GM23338 (cell line): ENCODE measurements around the gene PCDHGB1. TPM values are rescaled to one million over a fixed set of nuclear protein-coding genes. Genes with fewer than 3 reads are reported as not detected.

Experiments used
- ATAC-seq: fragments of 200-7000 bp; cut with Tn5 transposase; 3 replicates; pipeline ENCODE4 v1.9.1; 2020
- DNase-seq: peaks from one replicate; pipeline ENCODE4 v3.0.0-alpha.2; 2015; ENCODE audit warnings: low spot score
- H2AFZ ChIP-seq: fragments of 200-600 bp; sonication (generic); 2 replicates; pipeline ENCODE4 v1.8.0; 2016; ENCODE audit warnings: antibody characterized with exemption, mild to moderate bottlenecking, moderate library complexity
- H3F3A ChIP-seq: fragments of 200-600 bp; sonication (generic); replicated peaks from 2 replicates; pipeline ENCODE4 v1.8.0; 2017; ENCODE audit warnings: antibody characterized with exemption, mixed run types, low read depth
- H3K27ac ChIP-seq: fragments of 200-600 bp; sonication (generic); 2 replicates; pipeline ENCODE4 v1.6.1; 2016; ENCODE audit warnings: low read depth
- H3K27me3 ChIP-seq: fragments of 200-600 bp; sonication (generic); 2 replicates; pipeline ENCODE4 v1.8.0; 2016; ENCODE audit warnings: mild to moderate bottlenecking, mixed run types, moderate library complexity; ENCODE audit not compliant: insufficient read depth
- H3K36me3 ChIP-seq: fragments of 200-600 bp; sonication (generic); 2 replicates; pipeline ENCODE4 v1.8.0; 2016; ENCODE audit warnings: mild to moderate bottlenecking; ENCODE audit not compliant: insufficient read depth
- H3K4me1 ChIP-seq: fragments of 200-600 bp; sonication (generic); 2 replicates; pipeline ENCODE4 v1.8.0; 2016; ENCODE audit warnings: mild to moderate bottlenecking, moderate library complexity; ENCODE audit not compliant: insufficient read depth
- H3K4me2 ChIP-seq: fragments of 200-600 bp; sonication (generic); 2 replicates; pipeline ENCODE4 v1.7.1; 2017; ENCODE audit warnings: mixed run types
- H3K4me3 ChIP-seq: fragments of 200-600 bp; sonication (generic); 2 replicates; pipeline ENCODE4 v1.6.1; 2016; ENCODE audit warnings: mixed run types
- H3K79me2 ChIP-seq: fragments of 200-600 bp; sonication (generic); replicated peaks from 2 replicates; pipeline ENCODE4 v1.8.0; 2017; ENCODE audit warnings: mild to moderate bottlenecking; ENCODE audit not compliant: insufficient read depth
- H3K9me2 ChIP-seq: fragments of 200-600 bp; sonication (generic); 2 replicates; pipeline ENCODE4 v1.8.0; 2017; ENCODE audit not compliant: insufficient read depth
- H4K20me1 ChIP-seq: fragments of 200-600 bp; sonication (generic); replicated peaks from 2 replicates; pipeline ENCODE4 v1.8.0; 2017; ENCODE audit warnings: mild to moderate bottlenecking; ENCODE audit not compliant: insufficient read depth
- H3K27ac Mint-ChIP-seq: 2 replicates; pipeline ENCODE4 v1.8.0; 2020; ENCODE audit warnings: inconsistent platforms, mild to moderate bottlenecking, moderate library complexity, mixed read lengths
- H3K27me3 Mint-ChIP-seq: 3 replicates; pipeline ENCODE4 v1.8.0; 2022; ENCODE audit warnings: low read depth, mild to moderate bottlenecking, moderate library complexity, mixed read lengths, inconsistent platforms; ENCODE audit not compliant: insufficient read depth, poor library complexity
- H3K36me3 Mint-ChIP-seq: 3 replicates; pipeline ENCODE4 v1.8.0; 2021; ENCODE audit warnings: low read depth, mild to moderate bottlenecking, inconsistent platforms, moderate library complexity, mixed read lengths
- H3K4me1 Mint-ChIP-seq: 3 replicates; pipeline ENCODE4 v1.8.0; 2020; ENCODE audit warnings: mild to moderate bottlenecking, inconsistent platforms, mixed read lengths
- H3K4me3 Mint-ChIP-seq: 3 replicates; pipeline ENCODE4 v1.8.0; 2021; ENCODE audit warnings: moderate library complexity, mild to moderate bottlenecking, inconsistent platforms, mixed read lengths
- H3K9me3 Mint-ChIP-seq: 3 replicates; pipeline ENCODE4 v1.8.0; 2020; ENCODE audit warnings: moderate library complexity, mild to moderate bottlenecking, inconsistent platforms, mixed read lengths
- ETS1 ChIP-seq: IDR thresholded peaks from 2 replicates; pipeline ENCODE4 v1.6.1; 2016; ENCODE audit warnings: antibody characterized with exemption
- NANOG ChIP-seq: IDR thresholded peaks from 2 replicates; pipeline ENCODE4 v1.6.1; 2016; ENCODE audit warnings: antibody characterized with exemption, borderline replicate concordance
- POLR2AphosphoS5 ChIP-seq: IDR thresholded peaks from 2 replicates; pipeline ENCODE4 v1.6.1; 2016; ENCODE audit warnings: antibody characterized with exemption, low read depth
- ZNF114 ChIP-seq: fragments of 250-450 bp; sonication (Bioruptor Pico); IDR thresholded peaks from 2 replicates; pipeline ENCODE4 v1.5.0; 2020; ENCODE audit warnings: mild to moderate bottlenecking, moderate library complexity
- polyA plus RNA-seq: library from polyadenylated mRNA; unstranded; fragments of >200 nt; fragmentation: Nextera tagmentation; extraction: Ambion mirVana; gene quantifications from 2 replicates; pipeline ENCODE4 v1.2.1, GENCODE V29; 2016
- total RNA-seq: library from RNA; depleted of rRNA; stranded (reverse); fragments of >200 nt; shearing (Covaris generic); gene quantifications from 2 replicates; pipeline ENCODE4 v1.2.3, GENCODE V29; 2014
- TF ChIP-seq, protein P1 (sequence below), 2 experiments: fragments of 200-600 bp in 1 of 2; sonication (generic) in 1 of 2; conservative IDR thresholded peaks; 2 replicates each; pipeline versions ENCODE4 v1.5.1 to v1.6.1; 2016 to 2017; ENCODE audit warnings: antibody characterized with exemption in 2 of 2, low read depth in 2 of 2, mild to moderate bottlenecking in 2 of 2, moderate library complexity in 1 of 2

The PCDHGB1 gene
- total and polyA plus RNA-seq, 2 experiments from 2014 or later, result 0.74 to 9.1 TPM

- H3K4me1 Mint-ChIP-seq, result no peaks in the 10 kb centered on the region; the same call in 2 of the 3 replicates
- DNase-seq, result peak; percentile 79
- no peak within 1 kb of the TSS for H3K27ac Mint-ChIP-seq
- peaks cover 76% of the 10 kb centered on the region for H3K9me3 Mint-ChIP-seq
- no peaks in the 10 kb centered on the region for H3F3A ChIP-seq
- no peak for ATAC-seq
- no peak within 1 kb of the TSS for H3K4me3 Mint-ChIP-seq
- peaks cover 38% of the 10 kb centered on the region for H3K36me3 Mint-ChIP-seq
- H3K27me3 ChIP-seq, result no peaks in the 10 kb centered on the region
- H3K9me2 ChIP-seq, result no peaks in the 10 kb centered on the region
- no peaks in the 10 kb centered on the region for H4K20me1 ChIP-seq
- peaks cover 2% of the 10 kb centered on the region for H3K27me3 Mint-ChIP-seq
- H3K79me2 ChIP-seq, result no peaks in the 10 kb centered on the region
- H3K27ac ChIP-seq, result no peak within 1 kb of the TSS
- H3K4me1 ChIP-seq, result no peaks in the 10 kb centered on the region
- no peak within 1 kb of the TSS for H3K4me2 ChIP-seq
- no peak for TF ChIP-seq ETS1
- TF ChIP-seq, protein P1, sequence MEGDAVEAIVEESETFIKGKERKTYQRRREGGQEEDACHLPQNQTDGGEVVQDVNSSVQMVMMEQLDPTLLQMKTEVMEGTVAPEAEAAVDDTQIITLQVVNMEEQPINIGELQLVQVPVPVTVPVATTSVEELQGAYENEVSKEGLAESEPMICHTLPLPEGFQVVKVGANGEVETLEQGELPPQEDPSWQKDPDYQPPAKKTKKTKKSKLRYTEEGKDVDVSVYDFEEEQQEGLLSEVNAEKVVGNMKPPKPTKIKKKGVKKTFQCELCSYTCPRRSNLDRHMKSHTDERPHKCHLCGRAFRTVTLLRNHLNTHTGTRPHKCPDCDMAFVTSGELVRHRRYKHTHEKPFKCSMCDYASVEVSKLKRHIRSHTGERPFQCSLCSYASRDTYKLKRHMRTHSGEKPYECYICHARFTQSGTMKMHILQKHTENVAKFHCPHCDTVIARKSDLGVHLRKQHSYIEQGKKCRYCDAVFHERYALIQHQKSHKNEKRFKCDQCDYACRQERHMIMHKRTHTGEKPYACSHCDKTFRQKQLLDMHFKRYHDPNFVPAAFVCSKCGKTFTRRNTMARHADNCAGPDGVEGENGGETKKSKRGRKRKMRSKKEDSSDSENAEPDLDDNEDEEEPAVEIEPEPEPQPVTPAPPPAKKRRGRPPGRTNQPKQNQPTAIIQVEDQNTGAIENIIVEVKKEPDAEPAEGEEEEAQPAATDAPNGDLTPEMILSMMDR (conservative IDR thresholded peaks at IDR 0.05; ENCODE audit: low read depth in 2 of 2), result peak; percentile 72 to 74
- no peak for TF ChIP-seq NANOG
- no peaks in the 10 kb centered on the region for H3K36me3 ChIP-seq
- H2AFZ ChIP-seq, result peak within 1 kb of the TSS; percentile 66; the same call in 1 of the 2 replicates
- no peak within 1 kb of the TSS for H3K4me3 ChIP-seq
These were observed 6.5 kb upstream of the PCDHGB1 start, which contains the start of gene PCDHGA3 for GRCh38 chr5:141343242-141343952. Gene PCDHGA3 (plus strand): TSS chr5:141343829. CDS start chr5:141344034, 205 bp downstream.

- Mint-ChIP-seq H3K27me3 (peaks cover 2% of the 10 kb centered on the region), H3K36me3 (peaks cover 34% of the 10 kb centered on the region), H3K9me3 (peaks cover 70% of the 10 kb centered on the region), H3K4me3 (no peak overlapping the region), H3K4me1 (no peaks in the 10 kb centered on the region; the same call in 2 of the 3 replicates), H3K27ac (no peak overlapping the region)
- ATAC-seq, result no peak
- H3K9me2 ChIP-seq, result no peaks in the 10 kb centered on the region
- H3K27ac ChIP-seq, result no peak overlapping the region
- H3K4me1 ChIP-seq, result no peaks in the 10 kb centered on the region
- H3K79me2 ChIP-seq, result no peaks in the 10 kb centered on the region
- no peaks in the 10 kb centered on the region for H3K27me3 ChIP-seq
- TF ChIP-seq ZNF114 (CRISPR knock-in tag) (no peak), POLR2AphosphoS5 (no peak)
- TF ChIP-seq, protein P1 (conservative IDR thresholded peaks at IDR 0.05; ENCODE audit: low read depth in 2 of 2), result 0 out of 4 replicates have a peak, but pooled peaks of 1 of the 2 experiments have one; percentile 8
- no peaks in the 10 kb centered on the region for H3K36me3 ChIP-seq
- H2AFZ ChIP-seq, result peak overlapping the region; percentile 66; the same call in 1 of the 2 replicates
- H4K20me1 ChIP-seq, result no peaks in the 10 kb centered on the region
- no peak overlapping the region for H3K4me3 ChIP-seq
- no peak overlapping the region for H3K4me2 ChIP-seq
- H3F3A ChIP-seq, result no peaks in the 10 kb centered on the region
- no peak for DNase-seq
These were observed 5.9 kb upstream of the PCDHGB1 start for GRCh38 chr5:141343953-141344463.
